HCT116 (cell line): ENCODE data around the gene TBC1D22B. TPM values are rescaled to one million over a fixed set of nuclear protein-coding genes. Genes with fewer than 3 reads are reported as not detected.

Experiments used
- ATAC-seq: fragments of 200-7000 bp; cut with Tn5 transposase; 2 replicates; pipeline ENCODE4 v1.9.1; 2020; ENCODE audit warnings: mild to moderate bottlenecking, moderate library complexity
- BruUV-seq: library from RNA; stranded (reverse); fragments of 400-500 nt; replicated peaks from 2 replicates; lab custom pipeline; 2021; lab: Mats Ljungman, UMichigan
- CTCF ChIA-PET: fragments of 300-600 bp; sonication (Branson Sonifier 250); formaldehyde crosslinking; loops from one replicate; lab custom pipeline; 2021; ENCODE audit warnings: antibody characterized with exemption; lab: Charles Lee
- POLR2A ChIA-PET: fragments of 300-600, 350-600 bp; sonication (Branson Sonifier 250); formaldehyde crosslinking; loops from one replicate; lab custom pipeline; 2021; ENCODE audit warnings: antibody characterized with exemption; lab: Charles Lee
- RAD21 ChIA-PET, 2 experiments: fragments of 300-600 bp; sonication (Branson Sonifier 250); formaldehyde crosslinking; loops; one replicate each; lab custom pipeline; 2023; ENCODE audit warnings: low total read pairs in 2 of 2; ENCODE audit not compliant: uncharacterized antibody in 2 of 2, unreplicated experiment in 2 of 2, low non-redundant PET in 1 of 2; lab: Charles Lee
- DNase-seq: peaks from one replicate; pipeline ENCODE4 v3.0.0-alpha.2; 2010; ENCODE audit warnings: low read depth, low spot score
- H2AFZ ChIP-seq: fragments of 200-600 bp; shearing (Covaris generic), sonication (generic); 2 replicates; pipeline ENCODE4 v1.6.1; 2017; ENCODE audit warnings: low read depth, mixed run types, mixed read lengths, antibody characterized with exemption, low read length; ENCODE audit not compliant: poor library complexity, severe bottlenecking
- H3K27ac ChIP-seq: 2 replicates; pipeline ENCODE4 v1.5.1; 2012; ENCODE audit warnings: low read depth, low read length
- H3K27me3 ChIP-seq: fragments of 200-600 bp; sonication (generic); 2 replicates; pipeline ENCODE4 v1.6.1; 2016; ENCODE audit warnings: mixed run types, low read length, mixed read lengths; ENCODE audit not compliant: insufficient read depth
- H3K36me3 ChIP-seq, 2 experiments: fragments of 200-500 bp in 1 of 2; fragments of 200-600 bp in 1 of 2; sonication (Bioruptor generic) in 1 of 2; sonication (generic) in 1 of 2; 2 replicates each; pipeline versions ENCODE4 v1.5.1 to v1.6.1; 2014 to 2016; ENCODE audit warnings: low read length in 2 of 2, inconsistent platforms in 1 of 2, mixed read lengths in 1 of 2, mixed run types in 1 of 2; ENCODE audit not compliant: insufficient read depth in 2 of 2, control insufficient read depth in 1 of 2
- H3K4me1 ChIP-seq, 2 experiments: fragments of 200-600 bp in 1 of 2; sonication (generic) in 1 of 2; 2 replicates each; pipeline versions ENCODE4 v1.5.1 to v1.6.1; 2012 to 2017; ENCODE audit warnings: low read length in 2 of 2, inconsistent platforms in 1 of 2, mild to moderate bottlenecking in 1 of 2, mixed read lengths in 1 of 2, mixed run types in 1 of 2, moderate library complexity in 1 of 2; ENCODE audit not compliant: insufficient read depth in 2 of 2, control insufficient read depth in 1 of 2
- H3K4me2 ChIP-seq: fragments of 200-600 bp; sonication (generic); 2 replicates; pipeline ENCODE4 v1.6.1; 2017; ENCODE audit warnings: mixed run types, low read length, mixed read lengths
- H3K4me3 ChIP-seq, 2 experiments: fragments of 200-600 bp in 1 of 2; sonication (generic) in 1 of 2; replicated peaks in 1 of 2; 2 replicates each; pipeline ENCODE4 v1.5.1; 2011 to 2016; ENCODE audit warnings: low read length in 2 of 2, control low read depth in 1 of 2, low read depth in 1 of 2, mild to moderate bottlenecking in 1 of 2, mixed read lengths in 1 of 2, mixed run types in 1 of 2
- H3K79me2 ChIP-seq: fragments of 200-600 bp; sonication (generic); 2 replicates; pipeline ENCODE4 v1.6.1; 2017; ENCODE audit warnings: mild to moderate bottlenecking, mixed run types, low read length, moderate library complexity, mixed read lengths; ENCODE audit not compliant: insufficient read depth
- H3K9ac ChIP-seq: fragments of 200-600 bp; sonication (generic); 2 replicates; pipeline ENCODE4 v1.6.1; 2016; ENCODE audit warnings: low read length, mixed read lengths
- H3K9me2 ChIP-seq: fragments of 200-600 bp; sonication (generic), shearing (Covaris generic); 2 replicates; pipeline ENCODE4 v1.6.1; 2017; ENCODE audit warnings: mixed run types, mild to moderate bottlenecking, moderate library complexity; ENCODE audit not compliant: insufficient read depth
- H3K9me3 ChIP-seq, 2 experiments: fragments of 200-500 bp in 1 of 2; fragments of 200-600 bp in 1 of 2; sonication (Bioruptor generic) in 1 of 2; sonication (generic) in 1 of 2; 2 replicates each; pipeline ENCODE4 v1.6.1; 2014 to 2017; ENCODE audit warnings: low read length in 2 of 2, mixed read lengths in 2 of 2, inconsistent platforms in 1 of 2, low read depth in 1 of 2, mild to moderate bottlenecking in 1 of 2, mixed run types in 1 of 2, moderate library complexity in 1 of 2; ENCODE audit not compliant: control insufficient read depth in 1 of 2, insufficient read depth in 1 of 2
- H4K20me1 ChIP-seq: fragments of 200-600 bp; sonication (generic), shearing (Covaris generic); 2 replicates; pipeline ENCODE4 v1.6.1; 2017; ENCODE audit warnings: mixed run types, mild to moderate bottlenecking, moderate library complexity; ENCODE audit not compliant: insufficient read depth
- CBX3 ChIP-seq: IDR thresholded peaks from 2 replicates; pipeline ENCODE4 v1.6.1; 2012; ENCODE audit warnings: low read depth
- CEBPB ChIP-seq: IDR thresholded peaks from 2 replicates; pipeline ENCODE4 v1.6.1; 2012; ENCODE audit warnings: low read depth
- EGR1 ChIP-seq: IDR thresholded peaks from 2 replicates; pipeline ENCODE4 v1.6.1; 2012; ENCODE audit warnings: low read depth
- FOSL1 ChIP-seq: IDR thresholded peaks from 2 replicates; pipeline ENCODE4 v1.6.1; 2012; ENCODE audit warnings: low read depth
- JUND ChIP-seq: IDR thresholded peaks from 2 replicates; pipeline ENCODE4 v1.6.1; 2012
- REST ChIP-seq: IDR thresholded peaks from 2 replicates; pipeline ENCODE4 v1.6.1; 2012; ENCODE audit warnings: low read depth
- SP1 ChIP-seq: IDR thresholded peaks from 2 replicates; pipeline ENCODE4 v1.6.1; 2012; ENCODE audit warnings: low read depth
- SRF ChIP-seq: IDR thresholded peaks from 2 replicates; pipeline ENCODE4 v1.6.1; 2012; ENCODE audit warnings: low read depth
- YY1 ChIP-seq: IDR thresholded peaks from 2 replicates; pipeline ENCODE4 v1.6.1; 2011; ENCODE audit warnings: low read length, low read depth, moderate library complexity, mild to moderate bottlenecking; ENCODE audit not compliant: insufficient replicate concordance; ENCODE audit errors: extremely low read depth
- ZBTB33 ChIP-seq: IDR thresholded peaks from 2 replicates; pipeline ENCODE4 v1.6.1; 2011; ENCODE audit warnings: mild to moderate bottlenecking, low read length, moderate library complexity; ENCODE audit not compliant: insufficient replicate concordance; ENCODE audit errors: extremely low read depth
- ZNF274 ChIP-seq: fragments of 200-500 bp; sonication (Bioruptor generic); IDR thresholded peaks from 2 replicates; pipeline ENCODE4 v1.6.1; 2014; ENCODE audit warnings: mild to moderate bottlenecking, low read depth, low read length, inconsistent platforms
- intact Hi-C: fragments of 100-400 bp; cut with micrococcal nuclease; formaldehyde crosslinking; loops from 2 replicates; pipeline ENCODE4 v1.10.0; 2022
- total RNA-seq: library from RNA; stranded (reverse); gene quantifications from one replicate; pipeline ENCODE4 v1.2.1, GENCODE V29; 2021; ENCODE audit not compliant: unreplicated experiment
- TF ChIP-seq, protein P1 (sequence below), 3 experiments: fragments of 200-600 bp in 1 of 3; sonication (generic) in 1 of 3; IDR thresholded peaks in 2 of 3; conservative IDR thresholded peaks in 1 of 3; 2 replicates each; pipeline ENCODE4 v1.5.1; 2012 to 2017; ENCODE audit warnings: low read depth in 2 of 3, low read length in 2 of 3, antibody characterized with exemption in 1 of 3, borderline replicate concordance in 1 of 3, control low read depth in 1 of 3, mild to moderate bottlenecking in 1 of 3, mixed read lengths in 1 of 3, mixed run types in 1 of 3, moderate library complexity in 1 of 3; ENCODE audit not compliant: insufficient read depth in 1 of 3

TBC1D22B gene
- total RNA-seq, 1 experiment from 2014 or later: 9.1 TPM

- TF ChIP-seq REST: no peak
- no peak for TF ChIP-seq ZNF274
Observed at GRCh38 chr6:37351027-37351426, 93.5 kb downstream of the TBC1D22B start (continued).

- ChIA-PET POLR2A (no interaction called here), CTCF (interaction anchor here (0.9 kb wide), 1 partner anchor 26 kb away, joined by 3 read pairs; no protein-coding TSS in a partner anchor), RAD21 (no interaction called here)
- Histone ChIP-seq H3K36me3 (no peaks in the 10 kb centered on the region), H3K9ac (no peak overlapping the region), H3K4me3 (no peak overlapping the region), H3K9me2 (no peaks in the 10 kb centered on the region), H3K27ac (no peak overlapping the region), H2AFZ (no peak overlapping the region), H3K4me1 (peaks cover 6 to 14% of the 10 kb centered on the region in 2 experiments; a peak in 3 of 4 replicates), H3K4me2 (no peak overlapping the region), H3K27me3 (no peaks in the 10 kb centered on the region), H3K9me3 (no peaks in the 10 kb centered on the region), H4K20me1 (no peaks in the 10 kb centered on the region), H3K79me2 (peaks cover 35% of the 10 kb centered on the region)
- TF ChIP-seq JUND: no peak
- TF ChIP-seq, protein P1, sequence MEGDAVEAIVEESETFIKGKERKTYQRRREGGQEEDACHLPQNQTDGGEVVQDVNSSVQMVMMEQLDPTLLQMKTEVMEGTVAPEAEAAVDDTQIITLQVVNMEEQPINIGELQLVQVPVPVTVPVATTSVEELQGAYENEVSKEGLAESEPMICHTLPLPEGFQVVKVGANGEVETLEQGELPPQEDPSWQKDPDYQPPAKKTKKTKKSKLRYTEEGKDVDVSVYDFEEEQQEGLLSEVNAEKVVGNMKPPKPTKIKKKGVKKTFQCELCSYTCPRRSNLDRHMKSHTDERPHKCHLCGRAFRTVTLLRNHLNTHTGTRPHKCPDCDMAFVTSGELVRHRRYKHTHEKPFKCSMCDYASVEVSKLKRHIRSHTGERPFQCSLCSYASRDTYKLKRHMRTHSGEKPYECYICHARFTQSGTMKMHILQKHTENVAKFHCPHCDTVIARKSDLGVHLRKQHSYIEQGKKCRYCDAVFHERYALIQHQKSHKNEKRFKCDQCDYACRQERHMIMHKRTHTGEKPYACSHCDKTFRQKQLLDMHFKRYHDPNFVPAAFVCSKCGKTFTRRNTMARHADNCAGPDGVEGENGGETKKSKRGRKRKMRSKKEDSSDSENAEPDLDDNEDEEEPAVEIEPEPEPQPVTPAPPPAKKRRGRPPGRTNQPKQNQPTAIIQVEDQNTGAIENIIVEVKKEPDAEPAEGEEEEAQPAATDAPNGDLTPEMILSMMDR (IDR thresholded peaks at IDR 0.05 in 2 of 3, conservative IDR thresholded peaks at IDR 0.05 in 1 of 3; ENCODE audit: borderline replicate concordance in 1 of 3, insufficient read depth in 1 of 3, low read depth in 2 of 3, low read length in 2 of 3): no peak
- TF ChIP-seq CBX3: no peak
- TF ChIP-seq SP1: no peak
- TF ChIP-seq ZBTB33: no peak
- TF ChIP-seq CEBPB: no peak
- TF ChIP-seq YY1: no peak
- TF ChIP-seq FOSL1: no peak
- no peak for TF ChIP-seq SRF
- no peak for TF ChIP-seq EGR1
- no TSS peak for BruUV-seq
- DNase-seq (no peak), ATAC-seq (no peak)
- intact Hi-C loops: no loop called here
Observed at GRCh38 chr6:37352384-37352783, 94.8 kb downstream of the TBC1D22B start.
